Loucy (cell line): ENCODE measurements around the gene TIFAB.

Experiments used
- H2AFZ ChIP-seq: fragments of 200-600 bp; sonication (generic); 2 replicates; pipeline ENCODE4 v1.6.0; 2016; ENCODE audit warnings: antibody characterized with exemption, mild to moderate bottlenecking, low read length, moderate library complexity
- H3F3A ChIP-seq: fragments of 200-600 bp; 2 replicates; pipeline ENCODE4 v1.6.0; 2016; ENCODE audit warnings: antibody characterized with exemption, low read depth, mild to moderate bottlenecking
- H3K27me3 ChIP-seq: fragments of 200-600 bp; sonication (generic); 2 replicates; pipeline ENCODE4 v1.6.1; 2014; ENCODE audit warnings: low read length, mild to moderate bottlenecking; ENCODE audit not compliant: insufficient read depth, poor library complexity, severe bottlenecking
- H3K36me3 ChIP-seq: fragments of 200-600 bp; sonication (generic); 2 replicates; pipeline ENCODE4 v1.6.1; 2016; ENCODE audit warnings: low read length; ENCODE audit not compliant: insufficient read depth
- H3K4me1 ChIP-seq: fragments of 200-600 bp; sonication (generic); 2 replicates; pipeline ENCODE4 v1.5.1; 2014; ENCODE audit warnings: low read length, mild to moderate bottlenecking; ENCODE audit not compliant: insufficient read depth, poor library complexity, severe bottlenecking
- H3K4me2 ChIP-seq: fragments of 200-600 bp; sonication (generic); 2 replicates; pipeline ENCODE4 v1.6.0; 2014; ENCODE audit warnings: antibody characterized with exemption, low read length, low read depth, mild to moderate bottlenecking; ENCODE audit not compliant: poor library complexity, severe bottlenecking
- H3K4me3 ChIP-seq: fragments of 200-600 bp; sonication (generic); 2 replicates; pipeline ENCODE4 v1.5.1; 2014; ENCODE audit warnings: low read length, mild to moderate bottlenecking, mixed read lengths; ENCODE audit not compliant: poor library complexity, severe bottlenecking
- H3K79me2 ChIP-seq: fragments of 200-600 bp; sonication (generic); 2 replicates; pipeline ENCODE4 v1.6.1; 2014; ENCODE audit warnings: low read length; ENCODE audit not compliant: insufficient read depth
- H3K9ac ChIP-seq: fragments of 200-600 bp; sonication (generic); 2 replicates; pipeline ENCODE4 v1.6.0; 2014; ENCODE audit warnings: mild to moderate bottlenecking, low read depth, low read length, moderate library complexity; ENCODE audit not compliant: poor library complexity, severe bottlenecking
- H3K9me2 ChIP-seq: fragments of 200-600 bp; sonication (generic); replicated peaks from 2 replicates; pipeline ENCODE4 v1.6.1; 2016; ENCODE audit warnings: low read depth, low read length, mixed read lengths
- H3K9me3 ChIP-seq: fragments of 200-600 bp; sonication (generic); 2 replicates; pipeline ENCODE4 v1.6.1; 2014; ENCODE audit warnings: mild to moderate bottlenecking, antibody characterized with exemption, low read length, low read depth; ENCODE audit not compliant: insufficient read depth
- H4K20me1 ChIP-seq: fragments of 200-600 bp; sonication (generic); 2 replicates; pipeline ENCODE4 v1.6.0; 2014; ENCODE audit warnings: antibody characterized with exemption, low read length, mild to moderate bottlenecking; ENCODE audit not compliant: insufficient read depth, poor library complexity, severe bottlenecking
- CTCF ChIP-seq: fragments of 200-600 bp; sonication (generic); conservative IDR thresholded peaks from 2 replicates; pipeline ENCODE4 v1.5.1; 2014; ENCODE audit warnings: mild to moderate bottlenecking, antibody characterized with exemption, low read length
- EZH2phosphoT487 ChIP-seq: fragments of 200-600 bp; IDR thresholded peaks from 2 replicates; pipeline ENCODE4 v1.6.1; 2018; ENCODE audit warnings: antibody characterized with exemption, mild to moderate bottlenecking, moderate library complexity, borderline replicate concordance

TIFAB gene

GRCh38 chr5:135398855-135399793 lies 53.0 kb downstream of the TIFAB start, which contains the start of gene MACROH2A1:
Gene MACROH2A1, minus strand, starts transcription at chr5:135399231. Its CDS starts 10,138 bp downstream, at chr5:135389093.
- H3K4me3 ChIP-seq, result peak within 1 kb of the TSS; percentile 84
- H3K4me2 ChIP-seq, result peak within 1 kb of the TSS; percentile 95
- peaks cover 70% of the 10 kb centered on the region for H3K79me2 ChIP-seq
- H3K9ac ChIP-seq, result peak within 1 kb of the TSS; percentile 99
- H3K27me3 ChIP-seq, result peaks cover 5% of the 10 kb centered on the region
- no peaks in the 10 kb centered on the region for H3K9me3 ChIP-seq
- H3K4me1 ChIP-seq, result peaks cover 49% of the 10 kb centered on the region
- TF ChIP-seq CTCF (no peak), EZH2phosphoT487 (no peak)
- H3K36me3 ChIP-seq, result no peaks in the 10 kb centered on the region
- H2AFZ ChIP-seq, result peak within 1 kb of the TSS; percentile 83
- H4K20me1 ChIP-seq, result peaks cover 45% of the 10 kb centered on the region
- no peaks in the 10 kb centered on the region for H3F3A ChIP-seq
- no peaks in the 10 kb centered on the region for H3K9me2 ChIP-seq

GRCh38 chr5:135398160-135398854 lies 53.8 kb downstream of the TIFAB start:
- no peaks in the 10 kb centered on the region for H3K9me2 ChIP-seq
- no peaks in the 10 kb centered on the region for H3K9me3 ChIP-seq
- peaks cover 5% of the 10 kb centered on the region for H3K27me3 ChIP-seq
- peaks cover 3% of the 10 kb centered on the region; the same call in 1 of the 2 replicates for H3K36me3 ChIP-seq
- peaks cover 54% of the 10 kb centered on the region for H4K20me1 ChIP-seq
- TF ChIP-seq CTCF (no peak), EZH2phosphoT487 (no peak)
- H3F3A ChIP-seq, result no peaks in the 10 kb centered on the region
- H3K79me2 ChIP-seq, result peaks cover 78% of the 10 kb centered on the region
- H3K4me3 ChIP-seq, result peak overlapping the region; percentile 84
- H2AFZ ChIP-seq, result no peak overlapping the region
- peaks cover 50% of the 10 kb centered on the region for H3K4me1 ChIP-seq
- H3K4me2 ChIP-seq, result peak overlapping the region; percentile 93
- H3K9ac ChIP-seq, result peak overlapping the region; percentile 99
